Karpas-422 (cell line): Measurements from ENCODE around the gene CEACAM16. TPM values are rescaled to one million over a fixed set of nuclear protein-coding genes. Genes with fewer than 3 reads are reported as not detected.

Experiments used
- DNase-seq: peaks from one replicate; pipeline ENCODE4 v3.0.0-alpha.2; 2015
- H2AFZ ChIP-seq: fragments of 200-600 bp; sonication (generic); 2 replicates; pipeline ENCODE4 v1.6.1; 2014; ENCODE audit warnings: antibody characterized with exemption, low read length, mixed read lengths
- H3K27ac ChIP-seq: fragments of 200-600 bp; sonication (generic); 2 replicates; pipeline ENCODE4 v1.5.1; 2014; ENCODE audit warnings: mild to moderate bottlenecking, low read length, moderate library complexity
- H3K27me3 ChIP-seq: fragments of 200-600 bp; sonication (generic); 2 replicates; pipeline ENCODE4 v1.6.1; 2014; ENCODE audit warnings: low read length, mixed read lengths
- H3K36me3 ChIP-seq: fragments of 200-600 bp; sonication (generic); 2 replicates; pipeline ENCODE4 v1.6.1; 2014; ENCODE audit warnings: low read length, mixed read lengths; ENCODE audit not compliant: insufficient read depth
- H3K4me1 ChIP-seq: fragments of 200-600 bp; sonication (generic); 2 replicates; pipeline ENCODE4 v1.6.1; 2014; ENCODE audit warnings: mild to moderate bottlenecking, low read length, mixed read lengths
- H3K4me2 ChIP-seq: fragments of 200-600 bp; sonication (generic); 2 replicates; pipeline ENCODE4 v1.6.1; 2014; ENCODE audit warnings: low read length, low read depth, mild to moderate bottlenecking; ENCODE audit not compliant: poor library complexity, severe bottlenecking
- H3K4me3 ChIP-seq: fragments of 200-600 bp; sonication (generic); 2 replicates; pipeline ENCODE4 v1.5.1; 2014; ENCODE audit warnings: mild to moderate bottlenecking, antibody characterized with exemption, low read length, mixed read lengths
- H3K79me2 ChIP-seq: fragments of 200-600 bp; sonication (generic); 2 replicates; pipeline ENCODE4 v1.6.1; 2014; ENCODE audit warnings: mild to moderate bottlenecking, low read length, mixed read lengths
- H3K9ac ChIP-seq: fragments of 200-600 bp; sonication (generic); 2 replicates; pipeline ENCODE4 v1.6.0; 2014; ENCODE audit warnings: low read length
- H3K9me2 ChIP-seq: fragments of 200-600 bp; sonication (generic), shearing (Covaris generic); replicated peaks from 2 replicates; pipeline ENCODE4 v1.6.0; 2014; ENCODE audit warnings: mild to moderate bottlenecking, low read length, moderate library complexity; ENCODE audit not compliant: insufficient read depth
- H3K9me3 ChIP-seq: fragments of 300-700, 200-600 bp; sonication (generic); 2 replicates; pipeline ENCODE4 v1.6.1; 2014; ENCODE audit warnings: low read length, mixed read lengths
- H4K20me1 ChIP-seq: fragments of 200-600 bp; sonication (generic); 2 replicates; pipeline ENCODE4 v1.6.1; 2014; ENCODE audit warnings: mild to moderate bottlenecking, antibody characterized with exemption, low read length, low read depth; ENCODE audit not compliant: insufficient read depth
- small RNA-seq: library from RNA; depleted of rRNA; stranded (forward); fragments of <200 nt; gene quantifications from one replicate; pipeline ENCODE3, GENCODE V24; 2014
- total RNA-seq: library from RNA; depleted of rRNA; stranded (reverse); fragments of >200 nt; shearing (Covaris generic); gene quantifications from 2 replicates; pipeline ENCODE4 v1.2.3, GENCODE V29; 2014; ENCODE audit warnings: low replicate concordance; rRNA removed

The CEACAM16 gene
- total RNA-seq, 1 experiment from 2014 or later: not detected

DNA sequence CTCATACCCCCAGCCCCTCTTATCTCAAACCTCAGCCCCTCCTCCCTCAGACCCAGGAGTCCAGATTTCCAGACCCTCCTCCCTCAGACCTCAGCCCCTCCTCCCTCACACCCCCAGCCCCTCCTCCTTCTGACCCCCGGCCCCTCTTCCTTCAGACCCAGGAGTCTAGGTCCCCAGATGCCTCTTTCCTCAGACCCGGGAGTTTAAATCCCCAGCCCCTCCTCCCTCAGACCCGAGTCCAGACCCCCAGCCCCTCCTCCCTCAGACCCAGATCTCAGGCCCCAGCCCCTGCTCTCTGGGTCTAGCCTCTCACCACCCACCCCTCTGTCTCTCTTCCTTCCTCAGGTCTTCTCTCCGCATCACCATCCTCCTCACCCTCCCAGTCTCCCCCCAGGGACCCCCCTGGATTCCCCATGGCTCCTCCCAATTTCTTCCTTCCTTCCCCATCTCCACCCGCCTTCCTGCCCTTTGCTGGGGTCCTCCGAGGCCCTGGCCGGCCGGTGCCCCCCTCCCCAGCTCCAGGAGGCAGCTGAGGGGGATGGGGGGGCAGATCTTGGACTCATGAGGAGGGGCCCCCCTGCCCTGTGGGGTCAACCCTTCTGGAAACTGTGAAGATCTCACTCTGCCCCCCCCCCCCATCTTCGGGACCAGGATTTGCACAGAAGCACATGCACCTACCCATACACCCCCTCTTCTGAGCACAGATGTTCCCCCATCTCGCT, 60.3 kb downstream of the CEACAM16 start:
- no peaks in the 10 kb centered on the region for H4K20me1 ChIP-seq
- no peak overlapping the region for H3K4me2 ChIP-seq
- no peak overlapping the region for H3K9ac ChIP-seq
- no peaks in the 10 kb centered on the region for H3K9me3 ChIP-seq
- no peak overlapping the region for H3K27ac ChIP-seq
- no peaks in the 10 kb centered on the region for H3K79me2 ChIP-seq
- DNase-seq: no peak
- H3K27me3 ChIP-seq: no peaks in the 10 kb centered on the region
- H2AFZ ChIP-seq: no peak overlapping the region
- no peaks in the 10 kb centered on the region for H3K9me2 ChIP-seq
- H3K4me3 ChIP-seq: no peak overlapping the region
- H3K4me1 ChIP-seq: peaks cover 10% of the 10 kb centered on the region
- no peaks in the 10 kb centered on the region for H3K36me3 ChIP-seq

Small RNA genes within 50 kb of the gene (small RNA-seq; reads per million reads assigned to genes)
- not detected for gene RF00285

Other genes starting within 250 kb of the CEACAM16 start
- 5.9 and 7.7 TPM in 2 replicates for gene ZNF180, start 198.6 kb upstream of the CEACAM16 start, total RNA-seq
- not detected in 2 replicates for gene CEACAM20, start 169.5 kb upstream of the CEACAM16 start, total RNA-seq
- gene IGSF23, start 85.6 kb upstream of the CEACAM16 start, total RNA-seq: not detected in 2 replicates
- not detected in 2 replicates for gene PVR, start 55.2 kb upstream of the CEACAM16 start, total RNA-seq
- not detected in 2 replicates for gene CEACAM19, start 27.7 kb upstream of the CEACAM16 start, total RNA-seq
- 0.54 TPM in 1 of 2 replicates, not detected in the other for gene BCL3, start 49.6 kb downstream of the CEACAM16 start, total RNA-seq
- gene CBLC, start 78.7 kb downstream of the CEACAM16 start, total RNA-seq: not detected in 2 replicates
- gene BCAM, start 110.0 kb downstream of the CEACAM16 start, total RNA-seq: not detected in 2 replicates
- 2.0 TPM in 1 of 2 replicates, not detected in the other for gene NECTIN2, start 147.1 kb downstream of the CEACAM16 start, total RNA-seq
- 25.6 and 64.7 TPM in 2 replicates for gene TOMM40, start 192.1 kb downstream of the CEACAM16 start, total RNA-seq
- gene APOE, start 206.6 kb downstream of the CEACAM16 start, total RNA-seq: 1.3 and 1.9 TPM in 2 replicates
- gene APOC1, start 215.5 kb downstream of the CEACAM16 start, total RNA-seq: not detected in 2 replicates
- gene APOC4, start 243.1 kb downstream of the CEACAM16 start, total RNA-seq: not detected in 2 replicates
- gene APOC2, start 246.9 kb downstream of the CEACAM16 start, total RNA-seq: not detected in 2 replicates